Fibroblast of lung (primary cell): ENCODE measurements around the gene THOC5. TPM values are rescaled to one million over a fixed set of nuclear protein-coding genes. Genes with fewer than 3 reads are reported as not detected.
"Not testable (repeated sequence)": the region's sequence is repeated elsewhere in the genome, so short reads cannot be mapped to it uniquely, and the experiment has no call there.

Experiments
- DNase-seq, 2 donors: peaks; one replicate each; pipeline versions ENCODE4 v3.0.0 to v3.0.0-alpha.2; 2010; ENCODE audit warnings: low read depth in 2 of 2
- H2AFZ ChIP-seq: 2 replicates; pipeline ENCODE4 v1.5.1; 2012; ENCODE audit warnings: low read length, control low read depth, inconsistent platforms
- H3K27ac ChIP-seq: 2 replicates; pipeline ENCODE4 v1.5.1; 2011; ENCODE audit warnings: low read length, control low read depth; ENCODE audit not compliant: insufficient read depth
- H3K27me3 ChIP-seq: 2 replicates; pipeline ENCODE4 v1.5.1; 2011; ENCODE audit warnings: mild to moderate bottlenecking, low read length; ENCODE audit not compliant: control insufficient read depth, insufficient read depth
- H3K36me3 ChIP-seq: 2 replicates; pipeline ENCODE4 v1.5.1; 2011; ENCODE audit warnings: low read length; ENCODE audit not compliant: control insufficient read depth, insufficient read depth
- H3K4me1 ChIP-seq: 2 replicates; pipeline ENCODE4 v1.5.1; 2011; ENCODE audit warnings: low read length; ENCODE audit not compliant: control insufficient read depth, insufficient read depth; ENCODE audit errors: extremely low read depth
- H3K4me2 ChIP-seq: 2 replicates; pipeline ENCODE4 v1.5.1; 2011; ENCODE audit warnings: low read length, control low read depth; ENCODE audit not compliant: insufficient read depth; ENCODE audit errors: extremely low read depth
- H3K4me3 ChIP-seq, 4 experiments: fragments of 200-600 bp in 1 of 4; sonication (generic) in 1 of 4; replicated peaks in 1 of 4; 2 replicates each; pipeline ENCODE4 v1.5.1; 2011 to 2016; ENCODE audit warnings: low read length in 4 of 4, low read depth in 3 of 4, mild to moderate bottlenecking in 3 of 4, control low read depth in 2 of 4, inconsistent platforms in 1 of 4, mixed read lengths in 1 of 4; ENCODE audit not compliant: insufficient read depth in 1 of 4; ENCODE audit errors: control extremely low read depth in 1 of 4
- H3K79me2 ChIP-seq: 2 replicates; pipeline ENCODE4 v1.5.1; 2012; ENCODE audit warnings: mild to moderate bottlenecking, low read length, inconsistent platforms; ENCODE audit not compliant: control insufficient read depth, insufficient read depth
- H3K9ac ChIP-seq: 2 replicates; pipeline ENCODE4 v1.5.1; 2011; ENCODE audit warnings: mild to moderate bottlenecking, low read length, control low read depth; ENCODE audit not compliant: insufficient read depth
- H3K9me3 ChIP-seq: 2 replicates; pipeline ENCODE4 v1.5.1; 2012; ENCODE audit warnings: low read depth, low read length; ENCODE audit not compliant: control insufficient read depth, insufficient read depth
- H4K20me1 ChIP-seq: 2 replicates; pipeline ENCODE4 v1.5.1; 2011; ENCODE audit warnings: low read length; ENCODE audit not compliant: control insufficient read depth, insufficient read depth; ENCODE audit errors: extremely low read depth
- EZH2 ChIP-seq: IDR thresholded peaks from 2 replicates; pipeline ENCODE4 v1.5.1; 2012; ENCODE audit warnings: low read length, control low read depth, mild to moderate bottlenecking; ENCODE audit errors: missing control alignments
- polyA plus RNA-seq, 2 donors: library from polyadenylated mRNA; depleted of rRNA in 1 of 2; stranded (reverse) in 1 of 2; unstranded in 1 of 2; fragments of >200 nt; gene quantifications; 2 replicates each; pipeline ENCODE4 v1.2.1, GENCODE V29; 2011 to 2012; ENCODE audit warnings: missing spikeins in 1 of 2
- total RNA-seq: library from RNA; depleted of rRNA; stranded (reverse); fragments of >200 nt; gene quantifications from 2 replicates; pipeline ENCODE4 v1.2.1, GENCODE V29; 2014
- TF ChIP-seq, protein P1 (sequence below), 2 donors: IDR thresholded peaks in 1 of 2; conservative IDR thresholded peaks in 1 of 2; 1 replicate in 1 of 2; 2 replicates in 1 of 2; pipeline ENCODE4 v1.5.1; 2011 to 2012; ENCODE audit warnings: low read length in 2 of 2, control low read depth in 1 of 2, inconsistent platforms in 1 of 2, low read depth in 1 of 2, mild to moderate bottlenecking in 1 of 2

Gene THOC5
- total and polyA plus RNA-seq, 2 donors (not counting 1 experiment from before 2014, with no cell fraction given), result 52.8 to 60.7 TPM

DNA sequence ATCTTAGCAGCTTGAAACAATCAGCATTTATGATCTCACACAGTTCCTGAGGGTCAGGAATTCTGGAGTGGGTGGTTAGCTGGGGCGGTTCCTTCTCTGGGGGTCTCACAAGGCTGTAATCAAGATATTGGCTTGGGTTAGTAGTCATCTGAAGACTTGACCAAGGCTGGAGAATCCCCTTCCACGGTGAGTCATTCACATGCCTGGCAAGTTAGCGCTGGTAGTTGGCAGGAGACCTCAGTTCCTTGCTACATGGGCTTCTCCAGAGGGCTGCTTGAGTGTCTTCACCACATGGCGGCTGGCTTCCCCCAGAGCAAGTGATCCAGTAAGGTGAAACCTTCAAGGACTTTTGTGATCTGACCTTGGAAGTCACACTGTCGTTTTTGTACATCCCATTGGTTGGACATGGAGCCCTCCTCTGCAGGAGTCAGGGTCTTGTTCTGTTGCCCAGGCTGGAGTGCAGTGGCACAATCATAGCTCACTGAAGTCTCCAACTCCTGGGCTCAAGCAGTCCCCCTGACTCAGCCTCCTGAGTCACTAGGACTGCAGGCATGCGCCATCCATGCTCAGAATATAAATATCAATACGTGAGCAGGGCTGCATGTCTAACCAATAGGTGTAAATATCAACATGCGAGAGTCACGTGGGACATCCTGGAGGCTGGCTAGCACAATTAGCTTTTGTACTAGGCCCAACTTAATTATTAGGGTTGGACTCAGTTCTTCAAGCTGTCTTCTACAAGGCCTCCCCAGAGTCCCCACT, 34.6 kb upstream of the THOC5 start:
- H3K9me3 ChIP-seq, result no peaks in the 10 kb centered on the region
- no peaks in the 10 kb centered on the region for H3K27me3 ChIP-seq
- H3K4me3 ChIP-seq, result no peak overlapping the region
- no peak overlapping the region for H2AFZ ChIP-seq
- no peaks in the 10 kb centered on the region for H3K79me2 ChIP-seq
- H3K36me3 ChIP-seq, result no peaks in the 10 kb centered on the region
- peak; percentile 73 to 92 for DNase-seq
- no peak overlapping the region for H3K4me2 ChIP-seq
- TF ChIP-seq EZH2, result no peak
- TF ChIP-seq, protein P1, sequence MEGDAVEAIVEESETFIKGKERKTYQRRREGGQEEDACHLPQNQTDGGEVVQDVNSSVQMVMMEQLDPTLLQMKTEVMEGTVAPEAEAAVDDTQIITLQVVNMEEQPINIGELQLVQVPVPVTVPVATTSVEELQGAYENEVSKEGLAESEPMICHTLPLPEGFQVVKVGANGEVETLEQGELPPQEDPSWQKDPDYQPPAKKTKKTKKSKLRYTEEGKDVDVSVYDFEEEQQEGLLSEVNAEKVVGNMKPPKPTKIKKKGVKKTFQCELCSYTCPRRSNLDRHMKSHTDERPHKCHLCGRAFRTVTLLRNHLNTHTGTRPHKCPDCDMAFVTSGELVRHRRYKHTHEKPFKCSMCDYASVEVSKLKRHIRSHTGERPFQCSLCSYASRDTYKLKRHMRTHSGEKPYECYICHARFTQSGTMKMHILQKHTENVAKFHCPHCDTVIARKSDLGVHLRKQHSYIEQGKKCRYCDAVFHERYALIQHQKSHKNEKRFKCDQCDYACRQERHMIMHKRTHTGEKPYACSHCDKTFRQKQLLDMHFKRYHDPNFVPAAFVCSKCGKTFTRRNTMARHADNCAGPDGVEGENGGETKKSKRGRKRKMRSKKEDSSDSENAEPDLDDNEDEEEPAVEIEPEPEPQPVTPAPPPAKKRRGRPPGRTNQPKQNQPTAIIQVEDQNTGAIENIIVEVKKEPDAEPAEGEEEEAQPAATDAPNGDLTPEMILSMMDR (conservative IDR thresholded peaks at IDR 0.05 in 1 of 2, IDR thresholded peaks at IDR 0.05 in 1 of 2; ENCODE audit: low read depth in 1 of 2, low read length in 2 of 2), result no peak
- no peak overlapping the region for H3K9ac ChIP-seq
- peaks cover 4% of the 10 kb centered on the region for H3K4me1 ChIP-seq
- no peak overlapping the region for H3K27ac ChIP-seq
- H4K20me1 ChIP-seq, result no peaks in the 10 kb centered on the region

DNA sequence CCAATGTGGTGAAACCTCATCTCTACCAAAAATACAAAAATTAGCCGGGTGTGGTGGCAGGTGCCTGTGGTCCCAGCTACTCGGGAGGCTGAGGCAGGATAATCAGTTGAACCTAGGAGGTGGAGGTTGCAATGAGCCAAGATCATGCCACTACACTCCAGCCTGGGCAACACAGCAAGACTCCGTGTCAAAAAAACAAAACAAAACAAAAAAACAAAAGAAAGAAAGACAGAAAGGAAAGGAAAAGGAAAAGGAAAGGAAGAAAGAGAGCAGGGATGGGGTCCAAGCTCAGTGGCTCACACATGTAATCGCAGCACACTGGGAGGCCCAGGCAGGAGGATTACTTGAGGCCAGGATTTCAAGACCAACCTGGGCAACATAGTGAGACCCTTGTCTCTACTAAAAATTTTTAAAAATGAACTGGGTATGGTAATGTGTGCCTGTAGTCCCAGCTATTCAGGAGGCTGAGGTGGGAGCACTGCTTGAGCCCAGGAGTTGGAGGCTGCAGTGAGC, 32.7 kb upstream of the THOC5 start:
- not testable (repeated sequence) for H4K20me1 ChIP-seq

DNA sequence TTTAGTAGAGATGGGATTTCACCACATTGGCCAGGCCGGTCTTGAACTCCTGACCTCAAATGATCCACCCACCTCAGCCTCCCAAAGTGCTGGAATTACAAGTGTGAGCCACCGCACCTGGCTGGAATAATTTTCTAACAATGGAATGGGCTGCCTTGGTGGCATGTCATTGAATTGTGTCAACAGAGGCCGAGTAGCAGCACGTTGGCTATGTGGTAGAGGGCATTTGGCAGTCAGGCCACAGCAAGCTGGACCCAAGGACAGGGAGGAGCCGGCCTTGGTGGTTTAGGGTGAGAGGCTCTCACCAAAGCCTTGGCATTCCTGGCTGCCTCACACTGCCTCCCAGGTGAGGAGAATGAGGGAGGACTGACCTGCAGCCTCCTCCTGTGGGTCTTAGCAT, 31.4 kb upstream of the THOC5 start:
- Histone ChIP-seq H3K79me2 (no peaks in the 10 kb centered on the region), H2AFZ (no peak overlapping the region), H3K9me3 (no peaks in the 10 kb centered on the region), H3K4me3 (no peak overlapping the region), H3K4me2 (no peak overlapping the region), H3K4me1 (peaks cover 4% of the 10 kb centered on the region), H4K20me1 (no peaks in the 10 kb centered on the region), H3K27me3 (no peaks in the 10 kb centered on the region), H3K36me3 (no peaks in the 10 kb centered on the region), H3K27ac (no peak overlapping the region), H3K9ac (no peak overlapping the region)
- TF ChIP-seq EZH2, result no peak
- TF ChIP-seq, protein P1 (conservative IDR thresholded peaks at IDR 0.05 in 1 of 2, IDR thresholded peaks at IDR 0.05 in 1 of 2; ENCODE audit: low read depth in 1 of 2, low read length in 2 of 2), result no peak
- DNase-seq, result no peak

More for the DNA sequence above, 32.7 kb upstream of the THOC5 start:
- H3K9ac ChIP-seq, H3K79me2 ChIP-seq, H3K4me1 ChIP-seq, H2AFZ ChIP-seq, H3K27me3 ChIP-seq, DNase-seq, H3K9me3 ChIP-seq, H3K4me3 ChIP-seq, H3K27ac ChIP-seq, H3K36me3 ChIP-seq, H3K4me2 ChIP-seq: not testable (repeated sequence)
